ENCODE data around the gene PITRM1.
A peak's percentile ranks its signal among the peaks of the same experiment; 100 is the strongest.

Gene PITRM1

DNA sequence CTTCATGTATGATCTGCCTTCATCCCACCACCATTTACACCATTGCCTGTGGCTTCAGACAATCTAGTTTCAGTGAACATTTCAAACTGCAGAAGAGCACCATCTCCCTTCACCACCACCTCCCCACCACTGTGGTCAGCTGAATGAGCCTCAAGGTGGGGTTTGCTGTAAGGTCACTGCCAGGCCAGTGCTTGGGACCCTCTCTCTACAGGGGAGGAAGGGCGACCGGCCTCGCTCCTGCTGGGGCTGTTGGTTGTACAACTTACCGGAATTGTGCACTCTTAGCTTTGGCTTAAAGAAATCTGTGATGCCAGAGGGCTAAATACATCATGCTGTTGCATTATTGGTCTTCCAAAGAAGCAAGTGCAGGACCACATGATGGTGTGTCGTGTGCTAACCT lies 78.6 kb downstream of the PITRM1 start:
- ChIA-PET CTCF (no interaction called here), POLR2A (ENCODE audit: low non-redundant PET) (no interaction called here)
- H3K27ac ChIP-seq: peak overlapping the region; percentile 79
- no peak for TF ChIP-seq CTCF (conservative IDR thresholded peaks at IDR 0.05; ENCODE audit: low read depth)
- DNase-seq (ENCODE audit: low spot score): no peak

GRCh38 chr10:3091921-3092320 lies 80.7 kb downstream of the PITRM1 start:
- ChIA-PET POLR2A (ENCODE audit: low non-redundant PET) (no interaction called here), CTCF (no interaction called here)
- H3K27ac ChIP-seq: peak overlapping the region; percentile 96
- no peak for TF ChIP-seq CTCF (conservative IDR thresholded peaks at IDR 0.05; ENCODE audit: low read depth)
- no peak for DNase-seq (ENCODE audit: low spot score)

- DNase-seq (ENCODE audit: low spot score): peak; percentile 85
- POLR2A ChIA-PET (ENCODE audit: low non-redundant PET): interaction anchor here (1.2 kb wide), 1 partner anchor 81 kb away, joined by 4 read pairs; the partner anchor contains the start of gene PITRM1
- H3K27ac ChIP-seq: peak overlapping the region; percentile 96
- CTCF ChIA-PET: interaction anchor here (0.6 kb wide), 1 partner anchor 1308 kb away, joined by 3 read pairs; no protein-coding TSS in a partner anchor
- TF ChIP-seq CTCF (conservative IDR thresholded peaks at IDR 0.05; ENCODE audit: low read depth): no peak
Measured at GRCh38 chr10:3090914-3091787, 81.4 kb downstream of the PITRM1 start.

- TF ChIP-seq CTCF (conservative IDR thresholded peaks at IDR 0.05; ENCODE audit: low read depth): no peak
- POLR2A ChIA-PET (ENCODE audit: low non-redundant PET): interaction anchor here (1.2 kb wide), 1 partner anchor 82 kb away, joined by 4 read pairs; the partner anchor contains the start of gene PITRM1
- no peak for DNase-seq (ENCODE audit: low spot score)
- CTCF ChIA-PET: interaction anchor here (0.7 kb wide), 1 partner anchor 62 kb away, joined by 9 read pairs; no protein-coding TSS in a partner anchor
- H3K27ac ChIP-seq: peak overlapping the region; percentile 96
Measured at GRCh38 chr10:3090388-3090787, 82.2 kb downstream of the PITRM1 start.

All from RWPE1 (cell line).